Chondrocyte (in vitro differentiated cells): ENCODE results near the gene TMPRSS9. TPM values are rescaled to one million over a fixed set of nuclear protein-coding genes. Genes with fewer than 3 reads are reported as not detected.

Experiments used
- DNase-seq: peaks from one replicate; pipeline ENCODE4 v3.0.0; 2021; ENCODE audit warnings: mixed read lengths, low spot score
- H3K27ac Mint-ChIP-seq: one replicate; pipeline ENCODE4 v1.8.0; 2021; ENCODE audit warnings: mild to moderate bottlenecking, moderate library complexity, mixed read lengths; ENCODE audit not compliant: unreplicated experiment
- H3K27me3 Mint-ChIP-seq: 2 replicates; pipeline ENCODE4 v1.8.0; 2021; ENCODE audit warnings: low read depth, mixed read lengths
- H3K36me3 Mint-ChIP-seq: 2 replicates; pipeline ENCODE4 v1.8.0; 2021; ENCODE audit warnings: low read depth, mixed read lengths
- H3K4me1 Mint-ChIP-seq: 2 replicates; pipeline ENCODE4 v1.8.0; 2021; ENCODE audit warnings: low read depth, mild to moderate bottlenecking, mixed read lengths
- H3K4me3 Mint-ChIP-seq: one replicate; pipeline ENCODE4 v1.8.0; 2021; ENCODE audit warnings: mild to moderate bottlenecking, moderate library complexity, mixed read lengths; ENCODE audit not compliant: unreplicated experiment
- H3K9me3 Mint-ChIP-seq: 2 replicates; pipeline ENCODE4 v1.8.0; 2021; ENCODE audit warnings: low read depth, mixed read lengths
- total RNA-seq: library from RNA; stranded (reverse); gene quantifications from 3 replicates; pipeline ENCODE4 v1.2.1, GENCODE V29; 2021
- TF ChIP-seq, protein P1 (sequence below): fragments of 200-600 bp; sonication (generic); IDR thresholded peaks from 2 replicates; pipeline ENCODE4 v1.5.0; 2021; ENCODE audit warnings: antibody characterized with exemption, mild to moderate bottlenecking, moderate library complexity

Gene TMPRSS9
- total RNA-seq, 1 donor from 2014 or later, result 0.15 TPM

DNA sequence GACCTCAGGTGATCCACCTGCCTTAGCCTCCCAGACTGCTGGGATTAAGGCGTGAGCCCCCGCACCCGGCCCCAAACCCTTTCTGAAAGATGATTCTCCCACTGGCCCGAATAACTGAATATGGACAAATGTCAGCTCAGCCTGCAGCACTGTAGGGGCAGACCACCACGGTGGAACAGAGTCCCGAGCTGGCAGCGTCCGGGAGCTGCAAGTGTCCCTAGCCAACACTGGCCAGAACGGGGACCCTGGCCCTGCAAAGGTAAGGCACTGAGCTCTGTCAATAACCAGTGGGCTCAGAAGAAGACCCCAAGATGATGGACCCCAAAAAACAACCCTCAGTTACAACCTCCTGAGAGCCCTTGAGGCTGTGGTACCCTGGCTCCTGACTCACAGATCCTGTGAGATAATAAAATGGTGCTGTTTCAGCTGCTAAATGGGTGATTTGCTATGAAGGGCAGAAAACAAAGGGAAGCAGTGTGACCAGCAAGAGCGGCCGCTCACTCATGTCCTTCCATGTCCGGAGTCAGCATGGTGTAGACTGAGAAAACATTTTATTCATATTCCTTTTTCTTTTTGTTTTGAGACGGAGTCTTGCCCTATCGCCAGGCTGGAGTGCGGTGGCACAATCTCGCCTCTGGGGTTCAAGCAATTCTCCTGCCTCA is 33.2 kb upstream of the TMPRSS9 start:
- peak overlapping the region; percentile 99 for H3K27ac Mint-ChIP-seq

DNA sequence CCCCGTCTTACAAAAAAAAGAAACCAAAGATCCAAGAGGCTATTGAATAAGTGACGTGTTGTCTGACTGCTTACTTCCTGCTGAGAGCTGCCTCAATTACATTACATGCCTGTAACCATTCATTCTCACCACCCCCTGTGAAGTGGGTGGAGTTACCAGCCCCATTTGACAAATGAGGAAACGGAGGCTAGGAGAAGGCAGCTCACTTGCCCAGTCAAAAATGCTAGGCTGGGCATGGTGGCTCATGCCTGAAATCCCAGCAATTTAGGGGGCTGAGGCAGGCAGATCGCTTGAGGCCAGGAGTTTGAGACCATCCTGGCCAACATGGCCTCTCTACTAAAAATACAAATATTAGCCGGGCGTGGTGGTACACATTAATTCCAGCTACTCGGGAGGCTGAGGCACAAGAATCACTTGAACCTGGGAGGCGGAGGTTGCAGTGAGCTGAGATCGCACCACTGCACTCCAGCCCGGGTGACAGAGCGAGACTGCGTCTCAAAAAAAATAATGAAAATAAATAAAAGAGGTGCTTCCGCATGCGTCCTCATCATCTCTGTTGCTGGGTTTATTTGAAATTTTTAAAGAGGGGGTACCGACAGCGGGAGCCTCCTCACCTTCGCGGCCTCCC is 32.2 kb upstream of the TMPRSS9 start:
- H3K36me3 Mint-ChIP-seq, result peaks cover 11% of the 10 kb centered on the region
- TF ChIP-seq, protein P1, sequence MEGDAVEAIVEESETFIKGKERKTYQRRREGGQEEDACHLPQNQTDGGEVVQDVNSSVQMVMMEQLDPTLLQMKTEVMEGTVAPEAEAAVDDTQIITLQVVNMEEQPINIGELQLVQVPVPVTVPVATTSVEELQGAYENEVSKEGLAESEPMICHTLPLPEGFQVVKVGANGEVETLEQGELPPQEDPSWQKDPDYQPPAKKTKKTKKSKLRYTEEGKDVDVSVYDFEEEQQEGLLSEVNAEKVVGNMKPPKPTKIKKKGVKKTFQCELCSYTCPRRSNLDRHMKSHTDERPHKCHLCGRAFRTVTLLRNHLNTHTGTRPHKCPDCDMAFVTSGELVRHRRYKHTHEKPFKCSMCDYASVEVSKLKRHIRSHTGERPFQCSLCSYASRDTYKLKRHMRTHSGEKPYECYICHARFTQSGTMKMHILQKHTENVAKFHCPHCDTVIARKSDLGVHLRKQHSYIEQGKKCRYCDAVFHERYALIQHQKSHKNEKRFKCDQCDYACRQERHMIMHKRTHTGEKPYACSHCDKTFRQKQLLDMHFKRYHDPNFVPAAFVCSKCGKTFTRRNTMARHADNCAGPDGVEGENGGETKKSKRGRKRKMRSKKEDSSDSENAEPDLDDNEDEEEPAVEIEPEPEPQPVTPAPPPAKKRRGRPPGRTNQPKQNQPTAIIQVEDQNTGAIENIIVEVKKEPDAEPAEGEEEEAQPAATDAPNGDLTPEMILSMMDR, result no peak
- H3K27me3 Mint-ChIP-seq, result no peaks in the 10 kb centered on the region
- DNase-seq, result no peak
- H3K9me3 Mint-ChIP-seq, result no peaks in the 10 kb centered on the region
- peak overlapping the region; percentile 99 for H3K27ac Mint-ChIP-seq
- H3K4me3 Mint-ChIP-seq, result peak overlapping the region; percentile 99
- peaks cover 47% of the 10 kb centered on the region for H3K4me1 Mint-ChIP-seq

More for the DNA sequence above, 33.2 kb upstream of the TMPRSS9 start:
- H3K4me1 Mint-ChIP-seq, result peaks cover 47% of the 10 kb centered on the region
- TF ChIP-seq, protein P1, result no peak
- peak overlapping the region; percentile 99 for H3K4me3 Mint-ChIP-seq
- no peaks in the 10 kb centered on the region for H3K27me3 Mint-ChIP-seq
- peaks cover 11% of the 10 kb centered on the region for H3K36me3 Mint-ChIP-seq
- no peak for DNase-seq
- H3K9me3 Mint-ChIP-seq, result no peaks in the 10 kb centered on the region

DNA sequence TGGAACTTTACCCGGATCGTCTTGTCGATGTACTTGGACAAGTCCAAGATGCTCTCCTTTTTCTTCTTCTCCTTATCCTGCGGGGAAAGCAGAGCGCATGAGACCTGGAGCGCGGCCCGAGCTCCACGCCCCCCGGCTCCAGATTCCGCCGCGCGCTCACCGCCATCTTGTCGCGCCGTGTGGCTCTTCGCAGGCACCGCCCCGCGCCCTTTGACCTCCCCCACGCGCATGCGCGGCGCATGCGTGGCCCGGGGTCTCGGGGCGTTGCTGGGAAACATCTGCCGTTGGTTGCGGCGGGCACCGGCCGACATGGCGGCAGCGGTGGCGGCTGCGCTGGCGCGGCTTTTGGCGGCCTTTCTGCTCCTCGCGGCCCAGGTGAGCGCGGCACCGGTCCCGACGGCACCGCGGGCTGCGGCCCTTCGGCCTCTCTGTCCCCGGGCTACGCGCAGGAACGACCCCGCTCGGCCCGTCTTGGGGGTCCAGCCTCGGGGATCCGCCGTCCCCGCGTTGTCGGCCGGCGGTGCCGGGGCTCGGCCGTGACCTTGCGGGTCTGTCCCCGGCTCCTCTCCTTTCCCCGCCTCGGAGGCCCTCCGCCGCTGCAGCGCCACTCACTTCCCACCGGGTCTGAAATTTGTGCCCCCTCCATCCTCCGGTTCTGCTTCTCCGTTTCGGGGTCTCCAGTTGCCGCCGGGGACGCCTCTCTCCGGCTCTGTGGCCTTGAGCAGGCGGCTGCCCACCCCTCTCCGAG is 31.5 kb upstream of the TMPRSS9 start, which contains the start of the genes LSM7 and SPPL2B:
LSM7 (minus strand) TSS at position 186 of the 748 bp plus-strand sequence; CDS start at position 166, 20 bp downstream.
SPPL2B (plus strand) TSS at position 284 of the 748 bp plus-strand sequence; CDS start at position 310, 26 bp downstream.
- H3K4me1 Mint-ChIP-seq, result peaks cover 47% of the 10 kb centered on the region
- TF ChIP-seq, protein P1, result no peak
- peaks cover 10% of the 10 kb centered on the region for H3K36me3 Mint-ChIP-seq

DNA sequence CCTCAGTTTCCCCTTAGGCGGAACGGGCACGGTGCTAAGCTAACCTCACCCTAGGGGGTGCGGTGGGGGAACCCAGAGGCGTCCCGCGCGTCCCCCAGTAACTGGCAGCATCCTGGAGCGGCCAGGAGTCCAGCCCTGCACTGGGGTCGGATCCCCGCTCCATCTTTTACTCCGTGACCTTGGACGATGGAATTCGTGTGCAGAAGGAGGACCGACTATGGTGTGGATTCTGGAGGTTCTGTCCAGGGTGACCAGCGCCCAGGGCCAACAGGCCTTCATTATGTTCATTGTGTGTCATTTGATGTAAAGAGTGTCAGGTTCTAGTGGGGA is 31.0 kb upstream of the TMPRSS9 start:
- Mint-ChIP-seq H3K27me3 (no peaks in the 10 kb centered on the region), H3K27ac (peak overlapping the region; percentile 82), H3K9me3 (no peaks in the 10 kb centered on the region), H3K4me3 (peak overlapping the region; percentile 99), H3K4me1 (peaks cover 47% of the 10 kb centered on the region), H3K36me3 (peaks cover 10% of the 10 kb centered on the region)
- no peak for DNase-seq
- TF ChIP-seq, protein P1, result no peak

More for the DNA sequence above, 31.5 kb upstream of the TMPRSS9 start, which contains the start of the genes LSM7 and SPPL2B:
- Mint-ChIP-seq H3K4me3 (peak within 1 kb of the TSS; percentile 99), H3K27ac (peak within 1 kb of the TSS; percentile 99), H3K27me3 (no peaks in the 10 kb centered on the region), H3K9me3 (no peaks in the 10 kb centered on the region)
- peak; percentile 94 for DNase-seq

DNA sequence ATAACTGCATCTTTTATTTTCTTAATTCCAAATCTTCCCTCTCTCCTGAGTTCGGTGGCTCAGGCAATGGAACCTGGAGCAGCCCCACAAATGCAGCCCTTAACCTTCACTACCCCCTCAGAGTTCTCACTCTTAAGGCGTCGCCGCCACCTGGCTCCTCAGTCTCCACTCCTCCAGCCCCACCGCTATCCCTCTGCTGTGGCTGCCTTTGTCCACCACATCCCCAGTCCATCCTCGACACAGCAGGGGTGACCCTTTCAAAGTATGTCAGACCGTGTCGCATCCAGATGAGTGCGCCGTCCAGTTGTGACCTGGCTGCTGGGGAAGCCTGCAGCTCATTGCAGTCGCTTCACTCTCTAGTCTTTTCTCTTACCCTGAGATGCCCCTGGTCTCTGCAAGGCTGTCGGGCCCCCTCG is 30.6 kb upstream of the TMPRSS9 start:
- H3K27ac Mint-ChIP-seq, result peak overlapping the region; percentile 82
- H3K27me3 Mint-ChIP-seq, result no peaks in the 10 kb centered on the region
- H3K4me1 Mint-ChIP-seq, result peaks cover 47% of the 10 kb centered on the region
- H3K9me3 Mint-ChIP-seq, result no peaks in the 10 kb centered on the region
- no peak for DNase-seq
- TF ChIP-seq, protein P1, result no peak
- peak overlapping the region; percentile 99 for H3K4me3 Mint-ChIP-seq
- H3K36me3 Mint-ChIP-seq, result peaks cover 8% of the 10 kb centered on the region
